Fibroblast of villous mesenchyme (primary cell): ENCODE measurements around the gene GPC6. TPM values are rescaled to one million over a fixed set of nuclear protein-coding genes. Genes with fewer than 3 reads are reported as not detected.

Experiments used
- DNase-seq: peaks from one replicate; pipeline ENCODE4 v3.0.0-alpha.2; 2010; ENCODE audit warnings: low read depth
- H3K4me3 ChIP-seq: 2 replicates; pipeline ENCODE4 v1.5.1; 2011; ENCODE audit warnings: low read depth, mild to moderate bottlenecking, low read length
- CTCF ChIP-seq: IDR thresholded peaks from 2 replicates; pipeline ENCODE4 v1.5.1; 2012; ENCODE audit warnings: low read depth, mild to moderate bottlenecking, low read length; ENCODE audit not compliant: insufficient read depth
- total RNA-seq: library from RNA; depleted of rRNA; stranded (reverse); fragments of >200 nt; gene quantifications from 2 replicates; pipeline ENCODE4 v1.2.3, GENCODE V29; 2012

The GPC6 gene
- total RNA-seq, 1 donor = 6.0 TPM

GRCh38 chr13:94234738-94235137 is 1008.1 kb downstream of the GPC6 start:
- no peak for DNase-seq
- H3K4me3 ChIP-seq = no peak overlapping the region
- TF ChIP-seq CTCF = no peak

- DNase-seq = no peak
- TF ChIP-seq CTCF = no peak
- no peak overlapping the region for H3K4me3 ChIP-seq
Measured at GRCh38 chr13:94236132-94236531, 1009.5 kb downstream of the GPC6 start.

GRCh38 chr13:94236872-94237271 is 1010.3 kb downstream of the GPC6 start:
- no peak overlapping the region for H3K4me3 ChIP-seq
- peak; percentile 13 for DNase-seq
- TF ChIP-seq CTCF = no peak

GRCh38 chr13:94239135-94239534 is 1012.5 kb downstream of the GPC6 start:
- TF ChIP-seq CTCF = no peak
- DNase-seq = peak; percentile 46
- no peak overlapping the region for H3K4me3 ChIP-seq

- H3K4me3 ChIP-seq = no peak overlapping the region
- no peak for TF ChIP-seq CTCF
- DNase-seq = no peak
Measured at GRCh38 chr13:94242554-94242953, 1015.9 kb downstream of the GPC6 start.

- H3K4me3 ChIP-seq = no peak overlapping the region
- no peak for TF ChIP-seq CTCF
- DNase-seq = no peak
Measured at GRCh38 chr13:94243551-94243950, 1016.9 kb downstream of the GPC6 start.

GRCh38 chr13:94246495-94246894 is 1019.9 kb downstream of the GPC6 start:
- TF ChIP-seq CTCF = no peak
- no peak overlapping the region for H3K4me3 ChIP-seq
- no peak for DNase-seq
